BE2C (cell line): ENCODE measurements around the gene DPF3.

Experiments
- DNase-seq: peaks from one replicate; pipeline ENCODE4 v3.0.0-alpha.2; 2020
- H3K27me3 ChIP-seq: fragments of 250-450 bp; sonication (Bioruptor Pico); 2 replicates; pipeline ENCODE4 v1.5.1; 2020; ENCODE audit warnings: mild to moderate bottlenecking
- H3K36me3 ChIP-seq: fragments of 250-450 bp; sonication (Bioruptor Pico); 2 replicates; pipeline ENCODE4 v1.5.1; 2020; ENCODE audit warnings: mild to moderate bottlenecking
- H3K4me1 ChIP-seq: fragments of 250-450 bp; sonication (Bioruptor Pico); 2 replicates; pipeline ENCODE4 v1.5.1; 2020
- H3K4me3 ChIP-seq: 2 replicates; pipeline ENCODE4 v1.5.1; 2011; ENCODE audit warnings: low read depth, low read length
- H3K9me3 ChIP-seq: fragments of 250-450 bp; sonication (Bioruptor Pico); 2 replicates; pipeline ENCODE4 v1.5.1; 2020
- TF ChIP-seq, protein P1 (sequence below): IDR thresholded peaks from 2 replicates; pipeline ENCODE4 v1.5.1; 2012; ENCODE audit warnings: mild to moderate bottlenecking, low read depth, low read length

Gene DPF3

DNA sequence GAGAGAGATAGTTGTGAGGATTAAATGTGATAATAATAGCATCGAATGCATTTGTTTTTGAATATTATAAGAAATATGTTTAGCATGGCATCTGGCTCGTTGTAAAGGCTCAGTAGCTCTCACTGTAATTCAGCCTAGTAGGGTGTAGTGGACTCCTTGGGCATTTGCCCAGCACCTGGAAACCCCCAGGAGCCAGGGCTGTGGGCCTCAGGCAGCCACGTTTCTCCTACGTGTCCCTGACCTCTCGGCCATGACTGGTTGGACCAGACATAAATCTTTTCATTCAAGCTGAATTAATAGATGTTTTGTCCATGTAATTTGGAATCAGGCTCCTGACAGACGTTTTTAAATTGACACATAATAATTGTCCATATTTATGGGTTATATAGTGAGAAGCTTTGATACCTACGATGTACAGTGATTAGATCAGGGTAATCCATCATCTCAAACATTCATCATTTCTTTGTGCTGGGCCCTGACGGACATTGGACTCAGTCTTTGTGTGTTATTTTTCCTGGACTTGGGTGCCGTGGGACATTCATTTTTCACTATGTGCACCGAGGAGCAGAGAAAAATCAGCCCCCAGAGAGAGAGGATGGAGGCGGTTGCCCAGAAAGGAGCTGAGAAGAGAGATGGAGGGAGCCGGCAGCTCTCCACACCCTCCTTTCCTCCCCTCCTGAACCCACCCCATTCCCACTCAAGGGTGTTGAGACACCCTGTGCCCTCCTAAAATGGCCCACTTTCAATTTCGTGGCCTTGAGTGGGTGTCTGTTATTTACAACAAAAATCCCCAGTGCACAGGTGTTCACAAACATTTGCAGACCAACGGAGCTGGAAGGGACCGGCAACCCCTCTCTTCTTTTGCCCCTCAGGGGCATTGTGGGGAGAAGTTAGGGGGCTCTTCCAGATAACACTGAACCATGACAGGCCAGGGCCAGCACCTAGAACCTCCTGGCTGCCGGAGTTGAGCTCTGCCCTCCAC is 296.4 kb downstream of the DPF3 start:
- Histone ChIP-seq H3K4me1 (peaks cover 6% of the 10 kb centered on the region), H3K27me3 (no peaks in the 10 kb centered on the region), H3K9me3 (no peaks in the 10 kb centered on the region), H3K36me3 (no peaks in the 10 kb centered on the region), H3K4me3 (no peak overlapping the region)
- DNase-seq, result no peak
- TF ChIP-seq, protein P1, sequence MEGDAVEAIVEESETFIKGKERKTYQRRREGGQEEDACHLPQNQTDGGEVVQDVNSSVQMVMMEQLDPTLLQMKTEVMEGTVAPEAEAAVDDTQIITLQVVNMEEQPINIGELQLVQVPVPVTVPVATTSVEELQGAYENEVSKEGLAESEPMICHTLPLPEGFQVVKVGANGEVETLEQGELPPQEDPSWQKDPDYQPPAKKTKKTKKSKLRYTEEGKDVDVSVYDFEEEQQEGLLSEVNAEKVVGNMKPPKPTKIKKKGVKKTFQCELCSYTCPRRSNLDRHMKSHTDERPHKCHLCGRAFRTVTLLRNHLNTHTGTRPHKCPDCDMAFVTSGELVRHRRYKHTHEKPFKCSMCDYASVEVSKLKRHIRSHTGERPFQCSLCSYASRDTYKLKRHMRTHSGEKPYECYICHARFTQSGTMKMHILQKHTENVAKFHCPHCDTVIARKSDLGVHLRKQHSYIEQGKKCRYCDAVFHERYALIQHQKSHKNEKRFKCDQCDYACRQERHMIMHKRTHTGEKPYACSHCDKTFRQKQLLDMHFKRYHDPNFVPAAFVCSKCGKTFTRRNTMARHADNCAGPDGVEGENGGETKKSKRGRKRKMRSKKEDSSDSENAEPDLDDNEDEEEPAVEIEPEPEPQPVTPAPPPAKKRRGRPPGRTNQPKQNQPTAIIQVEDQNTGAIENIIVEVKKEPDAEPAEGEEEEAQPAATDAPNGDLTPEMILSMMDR, result no peak

GRCh38 chr14:72595152-72595862 is 298.6 kb downstream of the DPF3 start:
- no peaks in the 10 kb centered on the region for H3K27me3 ChIP-seq
- peaks cover 17% of the 10 kb centered on the region for H3K4me1 ChIP-seq
- no peak overlapping the region for H3K4me3 ChIP-seq
- TF ChIP-seq, protein P1, result no peak
- H3K9me3 ChIP-seq, result no peaks in the 10 kb centered on the region
- H3K36me3 ChIP-seq, result no peaks in the 10 kb centered on the region
- DNase-seq, result no peak

DNA sequence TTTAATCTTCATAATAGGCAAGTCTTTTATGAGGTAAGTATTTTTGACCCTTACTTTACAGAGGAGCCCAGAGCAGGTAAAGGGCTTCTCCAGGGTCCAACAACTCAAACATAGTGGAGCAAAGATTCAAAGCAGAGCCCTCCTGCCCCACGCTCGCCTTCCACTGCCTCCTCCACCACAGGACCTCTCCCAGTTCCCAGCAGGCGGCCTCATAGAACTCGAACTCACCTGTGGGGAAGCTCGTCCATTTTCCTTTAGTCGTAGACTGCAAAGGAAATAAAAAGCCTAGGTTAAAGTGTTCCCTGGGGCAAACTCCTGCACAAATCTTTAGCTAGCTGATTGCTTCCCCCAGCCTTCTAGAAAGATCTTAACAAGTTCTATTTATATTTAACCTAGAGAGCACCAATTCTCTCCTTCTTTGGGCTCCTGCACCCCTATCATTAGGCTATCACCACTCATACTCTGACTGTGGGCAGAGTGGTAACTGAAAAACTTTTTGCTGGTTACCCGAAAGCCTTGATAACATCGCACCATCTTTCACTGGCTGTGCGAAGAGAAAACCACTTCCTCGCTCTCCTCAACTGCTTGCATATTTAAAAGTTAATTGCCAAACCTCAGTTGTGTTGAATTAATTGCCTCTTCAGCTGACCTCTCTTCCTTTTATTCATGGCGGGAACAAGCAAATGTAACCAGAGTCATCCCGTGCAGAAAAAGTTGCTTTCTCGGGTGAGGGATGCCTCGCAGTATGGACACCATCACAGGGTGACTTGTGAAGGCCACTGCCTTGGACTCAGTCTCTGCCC is 299.6 kb downstream of the DPF3 start:
- H3K27me3 ChIP-seq, result no peaks in the 10 kb centered on the region
- H3K9me3 ChIP-seq, result no peaks in the 10 kb centered on the region
- DNase-seq, result no peak

GRCh38 chr14:72591391-72591790 is 302.5 kb downstream of the DPF3 start:
- no peak for DNase-seq
- TF ChIP-seq, protein P1, result no peak
- Histone ChIP-seq H3K36me3 (no peaks in the 10 kb centered on the region), H3K27me3 (no peaks in the 10 kb centered on the region), H3K4me3 (no peak overlapping the region), H3K4me1 (peaks cover 13% of the 10 kb centered on the region), H3K9me3 (no peaks in the 10 kb centered on the region)

More for the DNA sequence above, 299.6 kb downstream of the DPF3 start:
- no peaks in the 10 kb centered on the region for H3K36me3 ChIP-seq
- H3K4me3 ChIP-seq, result no peak overlapping the region
- TF ChIP-seq, protein P1, result no peak
- H3K4me1 ChIP-seq, result peaks cover 10% of the 10 kb centered on the region

DNA sequence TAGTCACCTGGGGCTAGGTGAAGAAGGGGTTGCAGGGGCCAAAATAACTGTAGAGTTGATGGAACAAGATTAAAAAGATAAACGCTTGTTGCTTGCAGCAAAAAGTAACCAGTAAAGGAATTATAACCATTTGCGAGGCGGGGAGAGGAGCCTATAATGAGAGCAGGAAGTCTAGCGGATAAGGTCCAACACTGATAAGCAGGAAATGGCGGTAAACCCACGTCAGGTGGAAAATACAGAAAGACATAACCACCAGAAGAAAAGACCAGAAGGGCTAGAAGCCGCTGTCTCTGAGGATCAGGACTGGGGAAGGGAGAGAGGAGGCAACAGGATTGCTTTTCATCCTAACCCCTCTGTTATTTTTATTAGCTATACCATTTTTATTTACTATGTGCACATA is 303.3 kb downstream of the DPF3 start:
- no peaks in the 10 kb centered on the region for H3K27me3 ChIP-seq
- peaks cover 13% of the 10 kb centered on the region for H3K4me1 ChIP-seq
- no peak for DNase-seq
- H3K36me3 ChIP-seq, result no peaks in the 10 kb centered on the region
- H3K4me3 ChIP-seq, result no peak overlapping the region
- TF ChIP-seq, protein P1, result no peak
- no peaks in the 10 kb centered on the region for H3K9me3 ChIP-seq
